ENCODE data around the gene PRKCQ.

GRCh38 chr10:6402960-6403359 lies 177.1 kb downstream of the PRKCQ start:
- no peak for TF ChIP-seq EZH2 (IDR thresholded peaks at IDR 0.05; ENCODE audit: borderline replicate concordance)
- TF ChIP-seq CTCF (IDR thresholded peaks at IDR 0.05; ENCODE audit: poor library complexity), result no peak
- TF ChIP-seq EZH2phosphoT487 (IDR thresholded peaks at IDR 0.05; ENCODE audit: low read depth, severe bottlenecking, unreplicated experiment), result no peak

Data from hepatocyte (in vitro differentiated cells).